Measurements from ENCODE around the gene SLC14A1.

DNA sequence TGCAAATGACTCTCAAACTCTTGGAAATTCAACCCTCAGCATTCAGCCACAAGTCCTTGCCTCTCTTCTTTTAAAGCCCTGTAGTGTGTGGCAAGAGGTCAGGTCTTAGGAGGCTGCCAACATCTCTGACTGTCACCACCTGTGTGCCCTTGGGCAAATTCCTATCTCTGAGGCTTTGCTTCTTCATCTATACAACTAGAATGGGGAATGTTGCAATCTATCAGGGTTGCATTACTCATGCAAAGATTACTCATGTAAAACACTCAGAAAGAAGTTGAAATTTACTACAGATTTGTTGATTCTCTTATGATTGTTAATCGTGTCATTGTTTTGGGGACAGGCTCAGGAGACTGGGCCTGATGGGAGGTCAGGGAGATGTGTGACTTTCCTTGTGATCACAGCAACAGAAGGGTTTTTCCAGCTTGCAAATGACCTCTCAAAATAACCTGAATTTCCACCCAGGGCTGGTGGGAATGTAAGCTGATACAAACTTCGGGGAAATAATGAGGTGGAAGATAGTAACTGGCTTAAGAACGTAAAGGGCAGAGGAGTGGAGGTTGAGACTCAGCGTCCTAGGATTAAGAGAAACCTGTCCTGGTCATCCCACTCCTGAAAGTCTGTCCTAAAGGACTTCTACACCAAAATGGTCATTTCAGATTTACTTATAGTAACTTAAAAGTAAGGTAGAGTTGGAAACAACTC lies 69.4 kb downstream of the SLC14A1 start:
- TF ChIP-seq, protein P1, sequence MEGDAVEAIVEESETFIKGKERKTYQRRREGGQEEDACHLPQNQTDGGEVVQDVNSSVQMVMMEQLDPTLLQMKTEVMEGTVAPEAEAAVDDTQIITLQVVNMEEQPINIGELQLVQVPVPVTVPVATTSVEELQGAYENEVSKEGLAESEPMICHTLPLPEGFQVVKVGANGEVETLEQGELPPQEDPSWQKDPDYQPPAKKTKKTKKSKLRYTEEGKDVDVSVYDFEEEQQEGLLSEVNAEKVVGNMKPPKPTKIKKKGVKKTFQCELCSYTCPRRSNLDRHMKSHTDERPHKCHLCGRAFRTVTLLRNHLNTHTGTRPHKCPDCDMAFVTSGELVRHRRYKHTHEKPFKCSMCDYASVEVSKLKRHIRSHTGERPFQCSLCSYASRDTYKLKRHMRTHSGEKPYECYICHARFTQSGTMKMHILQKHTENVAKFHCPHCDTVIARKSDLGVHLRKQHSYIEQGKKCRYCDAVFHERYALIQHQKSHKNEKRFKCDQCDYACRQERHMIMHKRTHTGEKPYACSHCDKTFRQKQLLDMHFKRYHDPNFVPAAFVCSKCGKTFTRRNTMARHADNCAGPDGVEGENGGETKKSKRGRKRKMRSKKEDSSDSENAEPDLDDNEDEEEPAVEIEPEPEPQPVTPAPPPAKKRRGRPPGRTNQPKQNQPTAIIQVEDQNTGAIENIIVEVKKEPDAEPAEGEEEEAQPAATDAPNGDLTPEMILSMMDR (IDR thresholded peaks at IDR 0.05), result no peak
- no peak for TF ChIP-seq POLR2A (IDR thresholded peaks at IDR 0.05)

All from testis (tissue), 2 donors.